GM12801 (cell line): Measurements from ENCODE around the gene AP3B2.

Experiments used
- CTCF ChIP-seq: IDR thresholded peaks from one replicate; pipeline ENCODE4 v1.5.1; 2011; ENCODE audit warnings: control low read depth; ENCODE audit not compliant: insufficient read length; ENCODE audit errors: extremely low read depth

The AP3B2 gene

GRCh38 chr15:82709421-82710207 is at the start of gene AP3B2:
TSS of gene AP3B2 (minus strand) at chr15:82709875. CDS start at chr15:82709706, 169 bp downstream.
- TF ChIP-seq CTCF: no peak

- no peak for TF ChIP-seq CTCF
Observed at GRCh38 chr15:82751308-82751707, 41.6 kb upstream of the AP3B2 start.

GRCh38 chr15:82750831-82751180 is 41.1 kb upstream of the AP3B2 start:
- no peak for TF ChIP-seq CTCF

GRCh38 chr15:82749951-82750830 is 40.5 kb upstream of the AP3B2 start:
- TF ChIP-seq CTCF: no peak

GRCh38 chr15:82748315-82748714 is 38.6 kb upstream of the AP3B2 start:
- no peak for TF ChIP-seq CTCF

- no peak for TF ChIP-seq CTCF
Observed at GRCh38 chr15:82743810-82744209, 34.1 kb upstream of the AP3B2 start.

GRCh38 chr15:82742134-82742533 is 32.5 kb upstream of the AP3B2 start:
- no peak for TF ChIP-seq CTCF
